Keratinocyte (primary cell): ENCODE data around the gene CHAF1A. TPM values are rescaled to one million over a fixed set of nuclear protein-coding genes. Genes with fewer than 3 reads are reported as not detected.

Experiments used
- DNase-seq: peaks from one replicate; pipeline ENCODE4 v3.0.0-alpha.2; 2011; ENCODE audit warnings: low read depth, missing footprints, low spot score
- FAIRE-seq: peaks from 2 replicates; lab custom pipeline; 2011; peaks lifted over from hg19 to GRCh38; lab: Jason Lieb, UNC
- H2AFZ ChIP-seq: 2 replicates; pipeline ENCODE4 v1.6.0; 2012; ENCODE audit warnings: low read length, control low read depth, inconsistent platforms; ENCODE audit not compliant: control insufficient read depth
- H3K27ac ChIP-seq: 2 replicates; pipeline ENCODE4 v1.5.1; 2011; ENCODE audit warnings: low read length; ENCODE audit not compliant: control insufficient read depth, insufficient read depth
- H3K27me3 ChIP-seq: 3 replicates; pipeline ENCODE4 v1.6.0; 2011; ENCODE audit warnings: low read length; ENCODE audit not compliant: control insufficient read depth, insufficient read depth; ENCODE audit errors: extremely low read depth
- H3K36me3 ChIP-seq, 2 experiments: 2 replicates in 1 of 2; 3 replicates in 1 of 2; pipeline ENCODE4 v1.5.1; 2011; ENCODE audit warnings: low read length in 2 of 2, mild to moderate bottlenecking in 1 of 2; ENCODE audit not compliant: control insufficient read depth in 2 of 2, insufficient read depth in 2 of 2; ENCODE audit errors: extremely low read depth in 1 of 2
- H3K4me1 ChIP-seq: 3 replicates; pipeline ENCODE4 v1.5.1; 2011; ENCODE audit warnings: low read length; ENCODE audit not compliant: control insufficient read depth, insufficient read depth; ENCODE audit errors: extremely low read depth
- H3K4me2 ChIP-seq: 3 replicates; pipeline ENCODE4 v1.6.0; 2011; ENCODE audit warnings: low read depth, low read length; ENCODE audit not compliant: control insufficient read depth, insufficient read depth; ENCODE audit errors: extremely low read depth
- H3K4me3 ChIP-seq, 3 experiments: fragments of 200-600 bp in 1 of 3; sonication (generic) in 1 of 3; 2 replicates in 2 of 3; 3 replicates in 1 of 3; pipeline ENCODE4 v1.5.1; 2011 to 2016; ENCODE audit warnings: low read length in 3 of 3, mild to moderate bottlenecking in 3 of 3, control low read depth in 2 of 3, inconsistent platforms in 1 of 3, low read depth in 1 of 3, mixed read lengths in 1 of 3, mixed run types in 1 of 3, moderate library complexity in 1 of 3; ENCODE audit not compliant: control insufficient read depth in 2 of 3, insufficient read depth in 2 of 3; ENCODE audit errors: extremely low read depth in 1 of 3
- H3K79me2 ChIP-seq: 2 replicates; pipeline ENCODE4 v1.6.0; 2012; ENCODE audit warnings: low read length; ENCODE audit not compliant: control insufficient read depth, insufficient read depth
- H3K9ac ChIP-seq: 3 replicates; pipeline ENCODE4 v1.6.0; 2011; ENCODE audit warnings: low read length; ENCODE audit not compliant: control insufficient read depth, insufficient read depth; ENCODE audit errors: extremely low read depth
- H3K9me1 ChIP-seq: 3 replicates; pipeline ENCODE4 v1.6.0; 2011; ENCODE audit warnings: low read length; ENCODE audit not compliant: control insufficient read depth, insufficient read depth; ENCODE audit errors: extremely low read depth
- H3K9me3 ChIP-seq: 2 replicates; pipeline ENCODE4 v1.5.1; 2012; ENCODE audit warnings: low read depth, low read length; ENCODE audit not compliant: control insufficient read depth
- H4K20me1 ChIP-seq: 3 replicates; pipeline ENCODE4 v1.6.0; 2011; ENCODE audit warnings: low read length; ENCODE audit not compliant: control insufficient read depth, insufficient read depth; ENCODE audit errors: extremely low read depth
- CTCF ChIP-seq, 3 experiments: IDR thresholded peaks in 1 of 3; conservative IDR thresholded peaks in 1 of 3; optimal IDR thresholded peaks in 1 of 3; 2 replicates in 2 of 3; 3 replicates in 1 of 3; pipeline versions ENCODE3 to v1.5.1; 2011; ENCODE audit warnings: low read length in 3 of 3, mild to moderate bottlenecking in 3 of 3, moderate library complexity in 2 of 3, control low read depth in 1 of 3, inconsistent platforms in 1 of 3; ENCODE audit not compliant: insufficient read depth in 2 of 3; ENCODE audit errors: extremely low read depth in 1 of 3
- EZH2 ChIP-seq: IDR thresholded peaks from one replicate; pipeline ENCODE4 v1.6.1; 2012; ENCODE audit warnings: inconsistent platforms, mild to moderate bottlenecking, low read length, moderate library complexity
- dilution Hi-C: fragments of 300-500 bp; cut with MboI; formaldehyde crosslinking; loops from one replicate; pipeline ENCODE4 v1.7.0; 2020; ENCODE audit warnings: low sequenced_read_pairs; ENCODE audit not compliant: extremely low pct_ligation_motif_present
- polyA plus RNA-seq, 5 experiments: library from polyadenylated mRNA; depleted of rRNA in 3 of 5; stranded (reverse) in 3 of 5; stranded (forward) in 1 of 5; unstranded in 1 of 5; fragments of >200 nt; gene quantifications; 1 replicate in 1 of 5; 2 replicates in 3 of 5; 3 replicates in 1 of 5; pipeline versions ENCODE4 v1.2.1 to v1.2.3, GENCODE V29; 2011 to 2012; ENCODE audit warnings: missing spikeins in 2 of 5, low read depth in 1 of 5, low replicate concordance in 1 of 5

Gene CHAF1A
- polyA plus RNA-seq, 1 donor (not counting 4 experiments of a cell fraction or from before 2014, with no cell fraction given) = 10.6 TPM

DNA sequence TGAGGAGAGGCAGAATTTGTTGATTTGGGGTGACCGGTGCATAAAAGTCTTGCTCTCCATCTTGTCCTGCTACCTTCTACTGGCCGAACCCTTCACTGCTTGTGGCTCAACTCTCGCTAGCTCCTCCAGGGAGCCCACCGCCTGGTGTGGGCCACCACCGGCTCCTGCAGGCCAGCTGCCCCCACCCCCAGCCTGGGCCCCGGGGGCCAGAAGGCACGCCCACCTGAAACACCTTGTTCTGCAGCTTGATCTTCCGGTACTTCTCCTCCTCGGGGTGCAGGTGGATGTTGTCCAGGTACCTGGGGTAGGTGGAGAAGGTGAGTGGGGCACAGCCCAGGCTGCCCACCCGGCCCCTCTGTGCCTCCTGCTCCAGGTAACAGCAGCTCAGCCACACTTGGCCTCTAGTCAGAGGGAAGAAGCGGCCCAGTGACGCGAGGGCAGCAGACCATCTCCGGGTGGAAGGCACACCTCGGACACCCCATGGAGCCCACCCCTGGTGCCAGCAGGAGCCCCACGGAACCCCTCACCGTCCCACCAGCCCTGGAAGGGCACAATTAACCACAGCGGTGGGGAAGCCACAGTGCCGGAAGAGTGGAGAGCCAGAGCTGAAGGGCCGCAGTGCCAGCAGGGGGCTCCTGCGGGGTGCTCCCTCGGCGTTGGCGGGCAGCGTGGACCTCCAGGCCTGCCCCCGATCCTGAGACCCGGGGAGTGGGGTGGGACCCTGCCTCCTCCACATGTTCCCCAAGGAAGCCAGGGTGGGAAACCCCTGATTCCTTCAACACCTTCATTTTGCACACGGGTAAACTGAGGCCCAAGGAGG is 45.1 kb downstream of the CHAF1A start:
- Histone ChIP-seq H3K27ac (no peak overlapping the region), H3K4me2 (no peak overlapping the region), H3K4me3 (no peak overlapping the region), H3K4me1 (peaks cover 5% of the 10 kb centered on the region), H3K79me2 (no peaks in the 10 kb centered on the region), H2AFZ (no peak overlapping the region), H3K36me3 (peaks cover 56 to 58% of the 10 kb centered on the region in 2 experiments), H3K9me3 (no peaks in the 10 kb centered on the region), H3K27me3 (no peaks in the 10 kb centered on the region), H3K9ac (no peak overlapping the region), H3K9me1 (no peaks in the 10 kb centered on the region), H4K20me1 (no peaks in the 10 kb centered on the region)
- FAIRE-seq (no peak), DNase-seq (no peak)
- dilution Hi-C loops = no loop called here
- TF ChIP-seq CTCF (optimal IDR thresholded peaks at IDR 0.05 in 1 of 3, IDR thresholded peaks at IDR 0.05 in 1 of 3, conservative IDR thresholded peaks at IDR 0.05 in 1 of 3; ENCODE audit: extremely low read depth in 1 of 3, insufficient read depth in 2 of 3, low read length in 3 of 3) (no peak), EZH2 (no peak)

DNA sequence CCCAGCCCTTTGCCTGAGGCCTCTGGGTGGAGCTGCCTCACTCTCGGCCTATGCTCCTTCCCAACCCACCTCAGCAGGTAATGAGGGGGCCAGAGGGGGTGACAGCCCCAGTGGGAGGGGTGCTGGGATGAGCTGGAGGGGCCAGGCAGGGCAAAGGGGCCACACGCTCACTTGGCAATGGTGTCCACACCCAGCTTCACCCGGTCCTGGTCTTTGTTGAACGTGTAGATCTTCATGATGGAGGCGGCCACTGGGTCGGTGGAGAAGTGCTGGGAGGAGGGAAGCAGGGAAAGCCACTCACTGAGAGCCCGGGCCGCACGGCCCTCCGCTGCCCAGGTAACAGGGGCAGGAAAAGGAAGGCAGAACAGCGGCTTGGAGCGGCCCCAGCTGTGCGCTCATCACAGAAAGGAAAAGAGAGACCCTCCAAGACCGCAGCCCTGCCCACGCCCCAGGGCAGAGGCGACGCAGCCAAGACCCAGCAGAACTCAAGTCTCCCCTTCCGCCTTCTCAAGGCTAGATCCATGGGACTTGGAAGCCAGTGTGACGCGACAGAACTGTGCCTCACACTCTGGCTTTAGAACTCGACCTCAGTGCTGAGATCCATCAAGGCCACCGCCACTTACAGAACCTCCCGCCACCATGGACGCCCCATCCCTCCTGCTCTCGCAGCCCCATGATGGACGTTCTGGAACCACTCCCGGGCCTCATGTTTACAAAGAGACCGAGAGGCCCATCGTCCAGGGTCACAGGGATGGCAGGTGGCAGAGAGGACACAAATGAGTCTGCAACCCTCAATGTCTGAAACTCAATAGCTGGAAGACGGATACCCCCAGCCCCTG is 45.9 kb downstream of the CHAF1A start:
- Histone ChIP-seq H4K20me1 (no peaks in the 10 kb centered on the region), H3K4me1 (peaks cover 5% of the 10 kb centered on the region), H3K4me2 (no peak overlapping the region), H3K4me3 (no peak overlapping the region), H3K27me3 (no peaks in the 10 kb centered on the region), H2AFZ (no peak overlapping the region), H3K36me3 (peaks cover 61 to 64% of the 10 kb centered on the region in 2 experiments), H3K79me2 (no peaks in the 10 kb centered on the region), H3K9ac (no peak overlapping the region), H3K27ac (no peak overlapping the region), H3K9me1 (no peaks in the 10 kb centered on the region), H3K9me3 (no peaks in the 10 kb centered on the region)
- no peak for DNase-seq
- dilution Hi-C loops = no loop called here
- TF ChIP-seq EZH2 (no peak), CTCF (optimal IDR thresholded peaks at IDR 0.05 in 1 of 3, IDR thresholded peaks at IDR 0.05 in 1 of 3, conservative IDR thresholded peaks at IDR 0.05 in 1 of 3; ENCODE audit: extremely low read depth in 1 of 3, insufficient read depth in 2 of 3, low read length in 3 of 3) (no peak)
- FAIRE-seq = no peak
